Gastrocnemius medialis (tissue), 4 donors: ENCODE results near the gene RCAN2.

Source experiments
- POLR2A ChIP-seq, 2 donors: fragments of 450-650 bp; IDR thresholded peaks; one replicate each; pipeline ENCODE4 v1.6.1; 2017; ENCODE audit warnings: antibody characterized with exemption in 2 of 2, mild to moderate bottlenecking in 2 of 2, moderate library complexity in 2 of 2
- TF ChIP-seq, protein P1 (sequence below), 5 experiments: fragments of 450-650 bp in 3 of 5; fragments of 200-600 bp in 2 of 5; sonication (generic) in 2 of 5; IDR thresholded peaks in 4 of 5; conservative IDR thresholded peaks in 1 of 5; 1 replicate in 4 of 5; 2 replicates in 1 of 5; pipeline ENCODE4 v1.5.1; 2016 to 2019; ENCODE audit warnings: antibody characterized with exemption in 5 of 5, mild to moderate bottlenecking in 3 of 5, moderate library complexity in 3 of 5

DNA sequence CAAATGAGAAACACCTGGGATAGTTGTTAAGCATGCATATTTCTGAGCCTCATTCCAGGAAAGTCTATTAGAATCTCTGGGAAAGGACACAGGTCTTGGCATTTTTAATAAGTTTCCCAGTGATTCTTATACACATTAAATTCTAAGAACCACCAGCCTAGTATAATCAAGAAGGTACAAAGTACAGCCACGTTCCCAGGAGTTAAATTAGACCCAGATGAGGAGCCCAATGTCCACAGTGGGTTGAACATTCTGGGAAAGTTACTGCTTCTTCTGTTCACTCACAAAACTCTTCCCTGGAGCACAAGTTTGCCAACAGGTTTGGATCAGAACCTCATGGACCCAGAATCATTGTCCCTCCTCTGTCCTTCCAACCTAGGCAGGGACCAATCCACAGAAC, 90.4 kb downstream of the RCAN2 start:
- TF ChIP-seq, protein P1, sequence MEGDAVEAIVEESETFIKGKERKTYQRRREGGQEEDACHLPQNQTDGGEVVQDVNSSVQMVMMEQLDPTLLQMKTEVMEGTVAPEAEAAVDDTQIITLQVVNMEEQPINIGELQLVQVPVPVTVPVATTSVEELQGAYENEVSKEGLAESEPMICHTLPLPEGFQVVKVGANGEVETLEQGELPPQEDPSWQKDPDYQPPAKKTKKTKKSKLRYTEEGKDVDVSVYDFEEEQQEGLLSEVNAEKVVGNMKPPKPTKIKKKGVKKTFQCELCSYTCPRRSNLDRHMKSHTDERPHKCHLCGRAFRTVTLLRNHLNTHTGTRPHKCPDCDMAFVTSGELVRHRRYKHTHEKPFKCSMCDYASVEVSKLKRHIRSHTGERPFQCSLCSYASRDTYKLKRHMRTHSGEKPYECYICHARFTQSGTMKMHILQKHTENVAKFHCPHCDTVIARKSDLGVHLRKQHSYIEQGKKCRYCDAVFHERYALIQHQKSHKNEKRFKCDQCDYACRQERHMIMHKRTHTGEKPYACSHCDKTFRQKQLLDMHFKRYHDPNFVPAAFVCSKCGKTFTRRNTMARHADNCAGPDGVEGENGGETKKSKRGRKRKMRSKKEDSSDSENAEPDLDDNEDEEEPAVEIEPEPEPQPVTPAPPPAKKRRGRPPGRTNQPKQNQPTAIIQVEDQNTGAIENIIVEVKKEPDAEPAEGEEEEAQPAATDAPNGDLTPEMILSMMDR (IDR thresholded peaks at IDR 0.05 in 4 of 5, conservative IDR thresholded peaks at IDR 0.05 in 1 of 5) = no peak
- no peak for TF ChIP-seq POLR2A (IDR thresholded peaks at IDR 0.05)
